Panc1 (cell line): ENCODE measurements around the gene SLC26A3.

Source experiments
- CTCF ChIP-seq: fragments of 450-650 bp; IDR thresholded peaks from 2 replicates; pipeline ENCODE4 v1.5.1; 2017; ENCODE audit warnings: mild to moderate bottlenecking
- POLR2AphosphoS5 ChIP-seq: IDR thresholded peaks from 2 replicates; pipeline ENCODE4 v1.6.1; 2012; ENCODE audit warnings: mild to moderate bottlenecking, low read depth, low read length, moderate library complexity
- REST ChIP-seq, 2 experiments: IDR thresholded peaks; 2 replicates each; pipeline ENCODE4 v1.6.1; 2011 to 2012; ENCODE audit warnings: low read depth in 2 of 2, control low read depth in 1 of 2, low read length in 1 of 2, mild to moderate bottlenecking in 1 of 2, moderate library complexity in 1 of 2; ENCODE audit not compliant: insufficient read depth in 1 of 2
- SIN3A ChIP-seq: IDR thresholded peaks from 2 replicates; pipeline ENCODE4 v1.6.1; 2012; ENCODE audit warnings: low read depth, mild to moderate bottlenecking, low read length, moderate library complexity, borderline replicate concordance; ENCODE audit not compliant: insufficient read depth

- no peak for TF ChIP-seq POLR2AphosphoS5
- TF ChIP-seq CTCF, result no peak
- TF ChIP-seq REST (IDR thresholded peaks at IDR 0.05; ENCODE audit: insufficient read depth in 1 of 2, low read depth in 2 of 2, low read length in 1 of 2), result no peak
- no peak for TF ChIP-seq SIN3A
These were observed 21.8 kb upstream of the SLC26A3 start for GRCh38 chr7:107824858-107825257.
